HG03520 (cell line): ENCODE measurements around the gene NEDD4L.

Experiments
- ATAC-seq: cut with Tn5 transposase; IDR thresholded peaks from one replicate; pipeline ENCODE4 v1.9.1; 2021; ENCODE audit warnings: mild to moderate bottlenecking, moderate library complexity; ENCODE audit not compliant: unreplicated experiment

Gene NEDD4L

GRCh38 chr18:58227361-58227930 lies 183.4 kb downstream of the NEDD4L start:
- no peak for ATAC-seq

- ATAC-seq, result no peak
Observed at GRCh38 chr18:58228176-58228575, 184.2 kb downstream of the NEDD4L start.

GRCh38 chr18:58228762-58229161 lies 184.7 kb downstream of the NEDD4L start:
- no peak for ATAC-seq

- ATAC-seq, result no peak
Observed at GRCh38 chr18:58229162-58229561, 185.1 kb downstream of the NEDD4L start.

- ATAC-seq, result no peak
Observed at GRCh38 chr18:58230438-58231179, 186.6 kb downstream of the NEDD4L start.

- no peak for ATAC-seq
Observed at GRCh38 chr18:58231930-58232329, 187.9 kb downstream of the NEDD4L start.

GRCh38 chr18:58232668-58233067 lies 188.6 kb downstream of the NEDD4L start:
- no peak for ATAC-seq

GRCh38 chr18:58234359-58234741 lies 190.3 kb downstream of the NEDD4L start:
- ATAC-seq, result no peak

- ATAC-seq, result no peak
Observed at GRCh38 chr18:58235001-58235436, 191.0 kb downstream of the NEDD4L start.

- ATAC-seq, result no peak
Observed at GRCh38 chr18:58239879-58240278, 195.9 kb downstream of the NEDD4L start.

GRCh38 chr18:58241026-58241679 lies 197.1 kb downstream of the NEDD4L start:
- no peak for ATAC-seq

GRCh38 chr18:58241877-58242276 lies 197.9 kb downstream of the NEDD4L start:
- ATAC-seq, result no peak

- no peak for ATAC-seq
Observed at GRCh38 chr18:58242435-58242834, 198.4 kb downstream of the NEDD4L start.

- ATAC-seq, result no peak
Observed at GRCh38 chr18:58242968-58243367, 198.9 kb downstream of the NEDD4L start.

- no peak for ATAC-seq
Observed at GRCh38 chr18:58243401-58243800, 199.4 kb downstream of the NEDD4L start.

GRCh38 chr18:58247363-58247834 lies 203.4 kb downstream of the NEDD4L start:
- ATAC-seq, result no peak

- ATAC-seq, result no peak
Observed at GRCh38 chr18:58249712-58250111, 205.7 kb downstream of the NEDD4L start.

GRCh38 chr18:58251416-58251815 lies 207.4 kb downstream of the NEDD4L start:
- no peak for ATAC-seq

GRCh38 chr18:58252166-58252565 lies 208.1 kb downstream of the NEDD4L start:
- no peak for ATAC-seq

GRCh38 chr18:58253318-58253717 lies 209.3 kb downstream of the NEDD4L start:
- ATAC-seq, result no peak

GRCh38 chr18:58253871-58254270 lies 209.8 kb downstream of the NEDD4L start:
- no peak for ATAC-seq
